SK-N-SH treated with all-trans-retinoic acid at 6 μM for 48 hours (cell line): Measurements from ENCODE around the gene CD40.

Experiments used
- BACH2 ChIP-seq: fragments of 250-450 bp; sonication (Bioruptor Pico); IDR thresholded peaks from 2 replicates; pipeline ENCODE4 v1.9.0; 2021; ENCODE audit warnings: mild to moderate bottlenecking, borderline replicate concordance
- CSDC2 ChIP-seq: fragments of 250-450 bp; sonication (Bioruptor Pico); IDR thresholded peaks from 2 replicates; pipeline ENCODE4 v1.5.0; 2020; ENCODE audit warnings: mild to moderate bottlenecking, moderate library complexity
- ISL1 ChIP-seq: fragments of 250-450 bp; sonication (Bioruptor Pico); IDR thresholded peaks from 2 replicates; pipeline ENCODE4 v2.1.2; 2022; ENCODE audit warnings: mild to moderate bottlenecking, moderate library complexity
- PATZ1 ChIP-seq: fragments of 250-450 bp; sonication (Bioruptor Pico); IDR thresholded peaks from 2 replicates; pipeline ENCODE4 v1.8.0; 2020; ENCODE audit warnings: mild to moderate bottlenecking, moderate library complexity, borderline replicate concordance
- POU6F1 ChIP-seq: fragments of 250-450 bp; sonication (Bioruptor Pico); IDR thresholded peaks from 2 replicates; pipeline ENCODE4 v1.8.0; 2021; ENCODE audit warnings: low read depth, mild to moderate bottlenecking, moderate library complexity, borderline replicate concordance
- RARB ChIP-seq: fragments of 250-450 bp; sonication (Bioruptor Pico); IDR thresholded peaks from 2 replicates; pipeline ENCODE4 v1.8.0; 2021; ENCODE audit warnings: mild to moderate bottlenecking, moderate library complexity
- SNAI2 ChIP-seq: fragments of 250-450 bp; sonication (Bioruptor Pico); IDR thresholded peaks from 2 replicates; pipeline ENCODE4 v1.5.0; 2020; ENCODE audit warnings: mild to moderate bottlenecking, moderate library complexity
- TOX ChIP-seq: fragments of 250-450 bp; sonication (Bioruptor Pico); IDR thresholded peaks from 2 replicates; pipeline ENCODE4 v1.8.0; 2021; ENCODE audit warnings: mild to moderate bottlenecking, moderate library complexity, borderline replicate concordance
- ZC3H10 ChIP-seq: fragments of 250-450 bp; sonication (Bioruptor Pico); IDR thresholded peaks from 2 replicates; pipeline ENCODE4 v1.5.1; 2021; ENCODE audit warnings: mild to moderate bottlenecking, moderate library complexity
- ZFP3 ChIP-seq: fragments of 250-450 bp; sonication (Bioruptor Pico); IDR thresholded peaks from 2 replicates; pipeline ENCODE4 v1.5.0; 2020; ENCODE audit warnings: mild to moderate bottlenecking, moderate library complexity
- ZFP30 ChIP-seq: fragments of 450-650 bp; formaldehyde crosslinking; IDR thresholded peaks from 2 replicates; pipeline ENCODE4 v1.5.0; 2022; ENCODE audit warnings: mild to moderate bottlenecking, moderate library complexity
- ZNF565 ChIP-seq: fragments of 450-650 bp; formaldehyde crosslinking; conservative IDR thresholded peaks from 2 replicates; pipeline ENCODE4 v1.5.0; 2020; ENCODE audit warnings: low read depth, mild to moderate bottlenecking, moderate library complexity
- TF ChIP-seq, protein P1 (sequence below): fragments of 250-450 bp; sonication (Bioruptor Pico); IDR thresholded peaks from 2 replicates; pipeline ENCODE4 v1.5.1; 2020; ENCODE audit warnings: low read depth, mild to moderate bottlenecking, moderate library complexity

DNA sequence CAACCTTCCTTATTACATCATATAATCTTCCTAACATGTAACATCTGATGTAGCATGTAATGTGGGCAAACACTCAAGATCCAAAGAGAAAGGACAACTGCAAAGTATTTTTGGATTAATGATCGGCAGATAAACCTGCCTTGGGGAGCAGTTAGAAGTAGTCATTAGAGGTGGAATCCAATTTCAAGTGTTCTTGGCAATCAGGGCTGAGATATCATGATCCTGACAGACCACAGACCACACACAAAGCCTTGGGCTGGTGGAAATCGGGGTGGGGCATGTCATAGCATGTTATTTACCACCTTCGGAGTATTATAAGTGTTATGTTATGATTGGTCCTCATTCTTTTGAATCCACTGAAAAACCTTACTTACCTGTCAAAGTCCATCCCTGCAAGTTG is 44.7 kb upstream of the CD40 start:
- TF ChIP-seq CSDC2 (CRISPR knock-in tag) (no peak), ZC3H10 (no peak), ZNF565 (CRISPR knock-in tag) (no peak), ISL1 (CRISPR knock-in tag) (no peak), ZFP3 (no peak), SNAI2 (no peak), POU6F1 (CRISPR knock-in tag) (no peak), BACH2 (CRISPR knock-in tag) (no peak), ZFP30 (CRISPR knock-in tag) (no peak), TOX (no peak), PATZ1 (no peak), RARB (CRISPR knock-in tag) (no peak)
- TF ChIP-seq, protein P1, sequence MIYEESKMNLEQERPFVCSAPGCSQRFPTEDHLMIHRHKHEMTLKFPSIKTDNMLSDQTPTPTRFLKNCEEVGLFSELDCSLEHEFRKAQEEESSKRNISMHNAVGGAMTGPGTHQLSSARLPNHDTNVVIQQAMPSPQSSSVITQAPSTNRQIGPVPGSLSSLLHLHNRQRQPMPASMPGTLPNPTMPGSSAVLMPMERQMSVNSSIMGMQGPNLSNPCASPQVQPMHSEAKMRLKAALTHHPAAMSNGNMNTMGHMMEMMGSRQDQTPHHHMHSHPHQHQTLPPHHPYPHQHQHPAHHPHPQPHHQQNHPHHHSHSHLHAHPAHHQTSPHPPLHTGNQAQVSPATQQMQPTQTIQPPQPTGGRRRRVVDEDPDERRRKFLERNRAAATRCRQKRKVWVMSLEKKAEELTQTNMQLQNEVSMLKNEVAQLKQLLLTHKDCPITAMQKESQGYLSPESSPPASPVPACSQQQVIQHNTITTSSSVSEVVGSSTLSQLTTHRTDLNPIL (CRISPR knock-in tag): no peak
